LNCAP (cell line): ENCODE measurements around the gene CGNL1.

Experiments used
- TF ChIP-seq, protein P1 (sequence below): fragments of 450-650 bp; IDR thresholded peaks from 2 replicates; pipeline ENCODE4 v1.5.1; 2017; ENCODE audit warnings: mild to moderate bottlenecking

Gene CGNL1

DNA sequence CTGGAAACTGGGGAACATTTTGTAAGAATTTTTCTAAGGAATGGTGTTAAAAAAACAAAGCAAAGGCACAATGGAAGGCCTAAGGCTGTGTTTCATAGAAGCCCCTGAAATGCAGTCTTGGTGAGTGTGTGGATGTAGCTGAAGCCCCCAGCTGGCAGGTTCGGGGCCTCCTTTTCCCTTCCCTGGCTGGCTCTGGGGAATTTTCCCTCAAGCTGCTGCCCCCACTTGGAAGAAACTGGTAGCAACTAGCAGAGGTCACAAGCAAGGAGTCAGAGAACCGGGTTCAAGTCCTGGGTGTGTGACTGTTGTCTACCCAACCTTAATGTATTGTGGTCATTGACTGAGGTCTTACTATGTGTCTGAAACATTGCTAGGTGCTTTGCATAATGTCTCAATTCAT lies 130.1 kb downstream of the CGNL1 start:
- TF ChIP-seq, protein P1, sequence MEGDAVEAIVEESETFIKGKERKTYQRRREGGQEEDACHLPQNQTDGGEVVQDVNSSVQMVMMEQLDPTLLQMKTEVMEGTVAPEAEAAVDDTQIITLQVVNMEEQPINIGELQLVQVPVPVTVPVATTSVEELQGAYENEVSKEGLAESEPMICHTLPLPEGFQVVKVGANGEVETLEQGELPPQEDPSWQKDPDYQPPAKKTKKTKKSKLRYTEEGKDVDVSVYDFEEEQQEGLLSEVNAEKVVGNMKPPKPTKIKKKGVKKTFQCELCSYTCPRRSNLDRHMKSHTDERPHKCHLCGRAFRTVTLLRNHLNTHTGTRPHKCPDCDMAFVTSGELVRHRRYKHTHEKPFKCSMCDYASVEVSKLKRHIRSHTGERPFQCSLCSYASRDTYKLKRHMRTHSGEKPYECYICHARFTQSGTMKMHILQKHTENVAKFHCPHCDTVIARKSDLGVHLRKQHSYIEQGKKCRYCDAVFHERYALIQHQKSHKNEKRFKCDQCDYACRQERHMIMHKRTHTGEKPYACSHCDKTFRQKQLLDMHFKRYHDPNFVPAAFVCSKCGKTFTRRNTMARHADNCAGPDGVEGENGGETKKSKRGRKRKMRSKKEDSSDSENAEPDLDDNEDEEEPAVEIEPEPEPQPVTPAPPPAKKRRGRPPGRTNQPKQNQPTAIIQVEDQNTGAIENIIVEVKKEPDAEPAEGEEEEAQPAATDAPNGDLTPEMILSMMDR, result peak; percentile 22; the same call in 1 of the 2 replicates

DNA sequence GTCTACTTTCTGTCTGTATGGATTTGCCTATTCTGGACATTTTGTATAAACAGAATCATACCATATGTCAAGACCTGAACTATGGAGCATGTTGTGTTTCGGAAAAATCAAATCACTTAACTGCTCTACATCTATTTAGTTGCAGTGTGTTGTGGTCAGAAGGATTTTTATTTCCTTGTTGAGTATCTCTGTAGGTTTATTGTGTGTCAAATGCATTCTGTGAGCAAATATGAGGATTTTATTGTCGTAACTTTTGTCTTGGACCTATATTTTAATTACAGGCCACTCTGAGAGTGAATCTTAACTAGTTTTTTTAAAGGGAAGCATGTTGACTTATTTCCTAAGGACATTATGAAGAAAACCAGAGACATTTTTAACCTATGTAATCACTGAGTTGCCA lies 130.8 kb downstream of the CGNL1 start:
- TF ChIP-seq, protein P1, result no peak

- TF ChIP-seq, protein P1, result no peak
Observed at GRCh38 chr15:57509126-57509525, 132.8 kb downstream of the CGNL1 start.

DNA sequence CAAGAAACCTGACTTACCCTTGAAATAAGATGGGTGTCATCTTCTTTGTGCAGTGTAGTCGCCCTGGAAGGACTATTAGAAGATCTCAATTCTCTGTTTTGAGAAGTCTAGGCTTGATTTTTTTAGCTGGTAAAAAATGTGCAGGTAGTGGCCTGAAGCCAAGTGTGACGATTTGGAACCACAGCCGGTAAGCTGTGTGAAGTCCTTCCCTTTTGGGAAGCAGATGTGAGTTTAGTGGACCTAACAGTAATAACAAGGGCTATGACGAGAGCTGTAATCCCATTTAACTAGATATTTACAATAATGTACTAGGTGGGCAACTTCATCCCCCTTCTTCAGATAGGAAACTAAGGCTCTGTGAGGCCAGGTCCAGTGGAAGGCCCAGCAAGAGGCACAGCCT lies 133.7 kb downstream of the CGNL1 start:
- TF ChIP-seq, protein P1, result no peak

DNA sequence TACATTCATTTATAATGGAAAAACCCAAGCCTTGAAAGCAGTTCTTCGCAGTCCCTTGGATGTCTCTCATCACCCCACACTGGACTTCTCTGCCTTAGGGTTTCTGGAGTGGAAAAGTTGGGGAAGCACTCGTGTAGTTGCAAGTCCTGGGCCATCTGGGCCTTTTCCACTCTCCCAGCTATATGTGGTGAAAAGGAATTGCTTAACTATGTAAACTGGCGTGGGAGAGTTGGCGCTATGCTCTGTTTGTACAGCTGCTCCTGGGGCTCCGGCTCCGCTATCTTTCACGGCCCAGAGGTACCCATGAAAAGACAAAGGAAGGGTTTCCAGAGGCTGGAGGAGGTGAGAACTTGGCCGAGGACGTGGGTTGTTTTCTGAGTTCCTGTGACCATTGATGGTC lies 134.3 kb downstream of the CGNL1 start:
- TF ChIP-seq, protein P1, result no peak

GRCh38 chr15:57516327-57517029 lies 140.2 kb downstream of the CGNL1 start:
- TF ChIP-seq, protein P1, result no peak

DNA sequence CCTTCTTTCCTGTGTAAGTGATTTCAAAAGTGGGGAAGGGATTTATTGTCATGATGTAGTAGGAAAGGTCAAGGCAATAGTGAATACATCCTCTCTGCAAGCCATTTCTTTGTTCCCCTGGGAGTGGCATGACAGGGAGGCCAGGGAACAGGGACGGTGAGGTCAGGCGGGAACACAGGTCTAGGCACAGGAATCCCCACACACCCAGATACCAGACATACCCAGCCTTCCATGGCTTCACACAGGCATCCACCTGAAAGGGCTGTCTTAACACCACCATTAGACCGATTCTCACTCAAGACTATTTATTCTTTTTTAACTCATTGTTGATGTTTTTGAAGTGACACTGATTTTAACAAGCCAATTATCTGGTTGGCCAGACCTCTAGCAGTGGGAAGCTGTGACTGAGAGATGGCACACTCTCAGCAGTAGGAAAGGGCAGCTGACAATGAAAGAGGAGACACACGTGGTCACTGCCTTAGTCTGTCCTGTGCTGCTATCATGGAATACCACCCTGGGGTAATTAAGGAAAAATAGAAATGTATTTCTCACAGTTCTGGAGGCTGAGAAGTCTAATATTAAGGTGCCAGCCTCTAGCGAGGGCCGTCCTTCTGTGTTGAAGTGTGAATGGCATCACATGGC lies 140.8 kb downstream of the CGNL1 start:
- TF ChIP-seq, protein P1, result no peak
